H54 (cell line): ENCODE data around the gene DDIAS.

Experiments used
- DNase-seq: peaks from one replicate; pipeline ENCODE4 v3.0.0; 2011; ENCODE audit warnings: low spot score, mixed read lengths; ENCODE audit not compliant: insufficient read length
- FAIRE-seq: peaks from 3 replicates; lab custom pipeline; 2011; peaks lifted over from hg19 to GRCh38; lab: Jason Lieb, UNC
- POLR2A ChIP-seq: IDR thresholded peaks from 2 replicates; pipeline ENCODE4 v1.6.1; 2011; ENCODE audit warnings: low read depth, mild to moderate bottlenecking, low read length

Gene DDIAS

DNA sequence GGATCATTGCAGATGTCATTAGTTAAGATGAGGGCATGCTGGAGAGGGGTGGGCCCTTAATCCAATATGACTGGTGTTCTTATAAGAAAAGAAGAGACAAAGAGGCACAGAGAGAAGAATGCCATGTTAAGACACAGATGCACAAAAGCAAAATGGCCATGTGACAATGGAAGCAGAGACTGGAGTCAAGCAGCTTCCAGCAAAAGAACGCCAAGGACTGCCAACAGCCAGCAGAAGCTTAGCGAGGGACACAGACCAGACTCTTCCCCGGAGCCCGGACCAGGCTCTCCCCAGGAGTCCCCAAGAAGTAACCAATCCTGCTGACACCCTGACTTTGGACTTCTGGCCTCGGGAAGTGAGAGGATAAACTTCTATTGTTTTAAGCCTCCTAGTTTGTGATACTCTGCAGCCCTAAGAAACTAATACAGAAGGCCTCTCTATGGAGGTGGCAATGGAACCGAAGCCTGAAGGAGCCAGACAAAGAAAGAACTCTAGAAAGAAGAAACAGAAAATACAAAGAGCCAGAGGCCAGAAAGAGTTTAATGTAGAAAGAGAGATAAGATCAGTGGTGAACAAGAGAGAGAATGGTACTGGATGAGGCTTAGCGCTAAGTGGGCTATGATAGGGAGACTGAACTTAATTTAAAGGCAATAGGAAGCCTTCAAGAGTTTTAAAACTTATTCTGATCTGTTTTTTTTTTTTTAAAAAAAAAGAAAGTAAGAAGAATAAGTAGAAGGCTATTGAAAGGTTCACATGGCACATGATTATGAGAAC lies 29.0 kb upstream of the DDIAS start:
- DNase-seq (no peak), FAIRE-seq (no peak)
- no peak for TF ChIP-seq POLR2A

DNA sequence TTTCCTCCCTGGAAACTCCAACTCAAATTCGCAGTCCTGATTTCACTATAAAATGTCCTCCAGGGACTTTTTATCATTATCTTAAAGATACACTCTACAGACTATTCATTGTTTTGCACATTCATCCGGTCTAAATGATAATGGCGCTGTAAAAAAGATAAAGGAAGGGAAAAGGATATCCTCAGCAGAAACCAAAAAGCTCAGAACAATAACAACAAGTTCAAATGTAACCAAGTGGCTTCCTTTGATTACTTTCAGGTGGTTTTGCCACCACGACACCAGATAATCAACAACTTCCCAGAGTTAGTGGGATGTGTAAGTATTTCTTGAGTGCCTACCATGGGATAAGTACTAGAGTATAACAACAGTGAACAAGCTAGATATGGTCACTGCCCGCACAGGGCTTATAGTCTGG lies 27.6 kb upstream of the DDIAS start:
- no peak for TF ChIP-seq POLR2A
- DNase-seq (no peak), FAIRE-seq (no peak)

DNA sequence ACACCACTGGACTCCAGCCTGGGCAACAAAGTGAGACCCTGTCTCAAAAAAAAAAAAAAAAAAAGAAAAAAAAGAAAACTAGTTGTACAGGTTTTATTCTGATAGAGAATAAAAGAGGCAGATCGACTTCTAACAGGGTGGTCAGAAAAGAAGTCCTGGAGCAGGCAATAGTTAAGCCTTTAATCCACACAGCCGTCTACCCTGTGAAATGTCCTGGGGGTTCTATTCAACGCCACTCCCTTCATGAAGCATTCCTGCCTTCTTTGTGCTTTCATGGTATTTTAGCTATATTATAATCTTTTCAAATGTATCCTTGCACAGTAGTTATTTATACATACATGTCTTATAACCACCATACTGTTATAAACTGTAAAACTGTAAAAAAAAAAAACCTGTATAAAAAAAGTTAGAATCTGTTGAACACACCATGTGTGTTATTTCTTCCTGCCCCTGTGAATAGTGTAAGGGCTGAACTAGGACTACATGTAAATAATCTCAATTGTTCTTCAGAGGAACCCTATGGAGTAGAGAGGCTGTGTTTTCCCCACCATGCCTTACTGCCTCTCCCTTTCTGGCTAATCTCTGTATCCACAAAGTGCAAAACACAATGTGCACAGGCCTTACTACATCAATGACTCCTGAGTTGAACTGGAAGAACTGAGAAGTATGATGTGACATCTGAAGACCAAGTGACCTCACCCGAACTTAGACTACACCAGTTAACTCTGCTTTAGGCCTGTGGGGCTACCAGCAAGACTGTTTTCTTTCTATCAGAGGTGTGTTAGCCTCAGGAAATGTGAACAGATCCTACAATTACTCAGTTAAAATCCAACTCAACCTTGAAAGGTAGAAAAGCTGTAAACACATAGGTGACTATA lies 26.7 kb upstream of the DDIAS start:
- DNase-seq: no peak
- no peak for TF ChIP-seq POLR2A
- FAIRE-seq: no peak

DNA sequence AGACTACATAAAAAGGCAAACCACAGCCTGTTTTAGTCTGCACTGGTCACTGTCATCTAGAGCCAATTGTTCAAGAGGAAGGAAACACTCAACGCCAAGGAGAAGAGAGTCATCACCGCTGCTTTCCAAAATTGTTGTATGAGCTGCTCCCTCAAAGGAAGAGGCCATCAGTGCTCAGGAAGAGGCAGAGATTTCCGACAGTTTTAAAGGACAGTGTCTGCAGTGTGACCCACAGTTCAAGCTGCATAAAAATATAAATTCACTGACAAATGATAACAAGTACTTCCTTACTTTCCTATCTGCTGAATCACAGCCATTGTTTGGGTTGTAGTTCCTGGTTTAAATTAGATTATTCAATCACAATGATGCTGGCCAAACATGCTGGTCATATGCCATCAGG lies 17.7 kb upstream of the DDIAS start:
- no peak for DNase-seq
- no peak for TF ChIP-seq POLR2A
- FAIRE-seq: no peak

DNA sequence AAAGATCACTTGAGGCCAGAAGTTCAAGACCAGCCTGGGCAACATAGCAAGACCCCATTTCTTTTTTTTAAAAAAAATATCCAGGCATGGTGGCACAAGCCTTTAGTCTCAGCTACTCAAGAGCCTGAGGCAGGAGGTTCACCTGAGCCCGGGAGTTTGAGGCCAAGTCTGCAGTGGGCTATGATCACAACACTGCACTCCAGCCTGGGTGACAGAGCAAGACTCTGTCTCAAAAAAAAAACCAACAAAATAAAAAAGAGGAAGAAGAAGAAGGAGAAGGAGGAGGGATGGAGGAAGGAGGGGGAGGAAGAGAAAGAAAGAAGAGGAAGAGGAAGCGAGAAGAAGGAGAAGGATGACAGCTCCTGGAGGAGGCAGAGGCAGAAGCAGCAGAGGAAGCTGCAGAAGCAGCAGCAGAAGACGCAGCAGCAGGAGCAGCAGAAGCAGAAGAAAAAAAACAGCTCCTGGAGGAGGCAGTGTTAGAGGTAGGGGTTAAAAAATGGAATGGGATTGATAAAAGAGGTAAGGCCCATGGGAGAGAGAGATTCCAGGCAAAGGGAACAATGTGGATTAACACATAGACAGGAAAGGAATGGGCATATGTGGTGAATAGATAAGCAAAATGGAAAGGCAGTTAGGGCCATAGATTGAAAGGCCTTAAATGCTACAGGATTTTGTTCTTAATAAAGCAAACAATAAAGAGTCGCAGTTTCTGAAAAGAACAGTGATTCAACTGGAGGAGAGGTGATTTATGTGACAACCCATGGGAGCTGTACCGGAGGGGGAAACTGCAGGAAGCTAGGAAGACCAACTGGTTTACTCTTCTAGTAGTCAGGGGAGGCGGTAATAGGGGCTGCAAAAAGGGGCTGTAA lies 12.2 kb upstream of the DDIAS start:
- no peak for DNase-seq
- TF ChIP-seq POLR2A: no peak
- FAIRE-seq: peak; percentile 68

DNA sequence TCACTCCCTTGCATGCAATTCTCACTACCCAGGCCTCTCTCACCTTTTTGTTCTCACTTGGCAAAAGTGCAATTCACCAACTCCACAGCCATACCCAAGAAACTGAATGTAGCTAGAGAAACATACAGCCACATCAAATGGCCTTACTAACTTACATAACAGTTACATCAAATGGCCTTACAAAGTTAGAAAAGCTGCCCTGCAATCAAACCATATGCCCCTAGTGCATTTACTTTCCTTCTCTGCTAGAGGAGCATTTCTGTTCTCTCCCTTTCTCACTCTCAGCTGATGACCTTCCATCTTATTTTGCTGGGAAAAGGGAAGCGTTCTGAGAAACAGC lies 11.6 kb upstream of the DDIAS start:
- FAIRE-seq (peak; percentile 38), DNase-seq (no peak)
- no peak for TF ChIP-seq POLR2A

DNA sequence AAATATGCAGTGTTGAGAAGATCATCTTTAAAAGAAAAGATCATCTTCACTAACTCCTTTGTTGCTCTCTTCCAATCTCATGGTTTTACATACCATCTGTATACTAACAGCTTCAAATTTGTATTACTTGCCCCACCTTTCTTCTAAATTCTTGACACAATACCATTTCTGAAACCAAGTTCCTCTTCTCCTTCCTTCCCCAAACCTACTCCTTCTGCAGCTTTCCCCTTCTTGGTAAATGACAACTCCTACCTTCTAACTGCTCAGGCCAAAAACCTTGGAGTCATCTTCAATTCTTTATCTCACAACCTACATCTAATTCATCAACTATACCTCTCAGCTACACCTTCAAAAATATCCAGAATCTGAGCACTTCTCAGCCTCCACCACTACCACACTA lies 10.6 kb upstream of the DDIAS start:
- DNase-seq (no peak), FAIRE-seq (no peak)
- TF ChIP-seq POLR2A: no peak

DNA sequence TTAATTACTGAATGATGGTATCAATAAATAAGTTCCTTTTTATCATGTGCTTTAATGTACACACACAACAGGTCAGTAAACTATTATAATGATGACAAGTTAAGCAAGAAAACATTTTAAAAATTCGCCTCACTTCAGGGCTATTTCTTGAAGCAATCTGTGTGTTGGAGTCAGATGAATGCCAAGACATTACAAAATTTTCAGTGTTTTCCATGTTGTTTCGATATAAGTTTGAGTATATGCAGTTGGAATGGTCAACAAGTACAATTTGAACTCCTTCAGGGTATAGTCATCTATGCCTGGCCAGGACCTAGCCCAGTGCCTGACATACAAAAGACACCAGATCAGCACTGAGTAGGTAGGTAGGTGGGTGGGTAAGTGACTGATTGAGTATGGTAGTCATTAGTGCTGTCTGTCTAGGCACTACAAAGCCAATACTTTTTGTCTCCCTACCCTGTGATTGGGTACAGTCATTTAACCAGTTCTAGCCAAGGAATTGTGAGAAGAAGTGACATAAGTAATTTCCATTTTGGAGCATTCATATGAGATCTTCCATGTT lies 8.8 kb upstream of the DDIAS start:
- no peak for DNase-seq
- no peak for TF ChIP-seq POLR2A
- peak; percentile 38 for FAIRE-seq

DNA sequence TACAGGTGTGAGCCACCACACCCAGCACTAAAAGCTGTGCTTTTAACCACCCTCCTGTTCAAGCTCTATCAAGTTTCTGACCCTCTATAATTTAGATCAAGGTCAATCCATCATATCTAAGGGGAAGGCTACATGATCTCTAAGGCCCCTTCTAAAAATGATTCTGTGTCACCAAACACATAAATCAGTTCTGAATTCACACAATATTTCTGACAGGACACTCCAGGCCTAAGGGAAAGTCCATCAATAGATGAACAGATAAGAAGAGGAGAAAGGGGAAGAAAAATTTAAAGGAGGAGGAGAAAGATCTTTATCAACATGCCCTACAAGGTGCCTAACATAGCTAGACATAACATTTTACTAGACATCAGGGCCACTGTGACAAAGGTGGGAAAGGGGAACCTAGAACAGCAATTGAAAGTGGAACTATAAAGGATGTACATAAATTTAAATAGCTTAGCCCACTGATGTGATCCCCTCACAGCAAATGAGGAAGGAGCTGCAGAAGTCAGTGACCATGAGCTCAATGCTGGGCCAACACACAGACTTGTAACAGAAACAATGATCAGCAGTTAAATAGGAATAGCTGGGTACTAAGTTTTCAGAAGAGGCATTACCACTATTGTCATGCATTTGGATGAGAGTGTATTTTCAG lies 6.0 kb upstream of the DDIAS start:
- DNase-seq: no peak
- no peak for TF ChIP-seq POLR2A
- FAIRE-seq: no peak

DNA sequence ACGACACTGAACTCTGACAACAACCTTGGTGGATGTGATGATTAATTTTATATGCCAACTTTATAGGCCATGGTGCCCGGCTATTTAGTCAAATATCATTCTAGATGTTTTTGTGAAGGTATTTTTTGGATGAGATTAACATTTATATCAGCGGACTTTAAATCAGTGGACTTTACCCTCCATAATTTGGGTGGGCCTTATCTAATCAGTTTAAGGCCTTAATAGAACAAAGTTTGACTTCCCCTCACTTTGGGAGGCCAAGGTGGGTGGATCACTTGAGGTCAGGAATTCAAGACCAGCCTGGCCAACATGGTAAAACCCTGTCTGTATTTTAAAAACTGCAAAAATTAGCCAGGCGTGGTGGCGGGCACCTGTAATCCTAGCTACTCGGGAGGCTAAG lies 5.4 kb upstream of the DDIAS start:
- no peak for DNase-seq
- TF ChIP-seq POLR2A: no peak
- FAIRE-seq: no peak

DNA sequence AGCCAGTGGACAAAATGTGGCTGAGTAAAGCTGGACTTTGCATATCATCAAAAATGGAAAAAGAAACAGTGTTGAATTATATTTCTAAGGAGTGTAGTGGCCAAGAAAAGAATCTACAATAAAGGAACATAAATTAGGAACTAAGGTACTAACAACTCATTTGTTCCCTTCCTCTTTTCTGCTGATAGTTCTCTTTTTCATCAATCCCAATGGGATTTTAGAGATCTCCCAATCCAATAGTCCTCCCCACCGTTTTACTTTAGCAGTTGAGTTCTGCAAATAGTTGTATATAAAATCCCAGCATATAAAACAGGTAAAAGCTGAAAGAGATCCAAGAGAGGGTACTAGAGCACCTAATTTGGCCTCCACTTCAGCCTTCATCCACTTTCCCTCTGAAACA lies 3.3 kb upstream of the DDIAS start:
- no peak for TF ChIP-seq POLR2A
- no peak for FAIRE-seq
- no peak for DNase-seq

DNA sequence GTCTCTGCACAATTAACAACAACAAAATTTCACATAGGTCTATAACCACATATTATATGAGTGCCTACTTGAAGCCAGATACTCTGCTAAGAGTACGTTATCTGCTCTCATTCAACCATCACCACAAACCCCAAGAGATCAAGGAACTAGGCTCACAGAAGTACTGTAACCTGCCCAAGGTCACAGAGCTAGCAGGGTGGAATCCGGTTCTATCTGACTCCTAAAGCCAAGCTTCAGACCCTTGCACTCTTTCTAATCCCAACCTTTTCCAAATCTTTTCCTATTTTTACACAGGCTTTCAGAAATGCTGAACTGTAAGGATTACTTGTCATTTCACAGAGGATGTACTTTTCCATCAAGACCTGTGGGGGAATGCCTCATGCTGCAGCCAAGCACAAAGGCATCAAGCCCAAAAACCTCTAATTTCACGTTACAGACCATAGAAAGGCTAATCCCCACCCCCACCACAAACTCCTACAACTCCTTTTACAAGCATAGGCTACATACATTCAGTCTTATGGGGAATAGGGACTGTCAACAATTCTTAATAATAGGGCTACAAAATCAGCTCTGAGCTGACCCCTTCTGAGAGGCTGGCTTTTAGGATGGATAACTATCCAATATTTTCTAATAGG lies 2.2 kb upstream of the DDIAS start:
- DNase-seq (no peak), FAIRE-seq (no peak)

DNA sequence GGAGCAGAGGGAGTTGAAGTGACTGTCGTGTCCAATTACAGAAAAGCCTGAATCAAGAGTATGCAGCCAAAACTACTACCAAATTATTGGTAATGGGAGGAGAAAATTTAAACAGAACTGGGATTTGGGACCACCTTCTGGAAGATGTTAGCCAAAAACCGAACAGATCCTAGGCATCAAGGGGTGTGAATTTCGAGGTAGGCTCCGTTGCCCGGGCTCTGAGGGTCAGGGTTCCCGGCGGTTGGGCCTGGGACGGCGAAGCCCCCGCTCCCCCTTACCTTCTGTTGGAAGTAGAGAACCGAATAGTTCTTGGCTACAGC lies 1.6 kb upstream of the DDIAS start:
- FAIRE-seq (no peak), DNase-seq (no peak)

More for the DNA sequence above, 2.2 kb upstream of the DDIAS start:
- TF ChIP-seq POLR2A: no peak

More for the DNA sequence above, 1.6 kb upstream of the DDIAS start:
- TF ChIP-seq POLR2A: no peak
